ENCODE data around the gene ASXL1. TPM values are rescaled to one million over a fixed set of nuclear protein-coding genes. Genes with fewer than 3 reads are reported as not detected.

ASXL1 gene
- total RNA-seq, 1 donor from 2014 or later = 97.5 TPM

DNA sequence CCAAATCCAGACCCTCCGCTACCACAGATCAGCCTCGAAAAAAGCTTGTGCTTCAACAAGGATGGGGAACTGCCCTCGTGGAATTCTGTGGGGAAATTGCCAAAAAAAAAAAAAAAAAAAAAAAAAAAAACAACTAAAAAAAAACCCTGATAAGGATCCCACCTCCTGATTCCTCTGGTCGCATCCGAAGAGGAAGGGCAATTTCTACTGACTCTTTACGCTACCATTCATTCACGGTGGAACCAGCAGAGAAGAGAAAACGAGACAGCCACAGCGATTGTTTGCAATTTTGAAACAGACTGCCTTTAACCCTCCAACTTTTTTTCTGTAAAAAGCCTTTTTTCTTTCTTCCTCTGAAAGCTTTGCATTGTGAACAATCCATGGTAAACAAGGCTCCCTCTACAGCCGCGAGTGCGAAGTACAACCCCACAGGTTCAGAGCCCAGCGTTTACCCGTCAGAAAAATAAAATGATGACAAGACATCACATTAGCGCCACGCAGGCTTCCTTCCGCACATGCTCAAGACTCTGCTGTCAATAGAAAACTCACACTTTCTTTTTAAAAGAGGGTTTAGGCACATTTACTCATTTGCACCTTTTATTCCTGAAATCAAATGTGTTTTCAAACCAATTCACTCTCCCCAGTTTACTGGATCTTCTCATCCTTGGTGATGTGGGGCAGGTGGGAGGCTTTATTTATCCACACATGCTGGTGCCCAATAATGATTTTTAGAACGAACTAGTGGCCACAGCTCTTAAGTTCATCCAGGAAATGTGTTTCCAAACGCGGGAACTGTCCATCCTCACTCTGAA, 127.0 kb downstream of the ASXL1 start:
- H3K9me3 ChIP-seq = no peaks in the 10 kb centered on the region
- intact Hi-C loops (cut with DNase I) = loop anchor here (5.0 kb wide), 1 partner anchor 128 kb away; the partner anchor contains the start of gene ASXL1
- H3K27me3 ChIP-seq = no peaks in the 10 kb centered on the region
- peak overlapping the region; percentile 88 for H3K27ac ChIP-seq
- TF ChIP-seq POLR2A (IDR thresholded peaks at IDR 0.05) = no peak
- TF ChIP-seq, protein P1, sequence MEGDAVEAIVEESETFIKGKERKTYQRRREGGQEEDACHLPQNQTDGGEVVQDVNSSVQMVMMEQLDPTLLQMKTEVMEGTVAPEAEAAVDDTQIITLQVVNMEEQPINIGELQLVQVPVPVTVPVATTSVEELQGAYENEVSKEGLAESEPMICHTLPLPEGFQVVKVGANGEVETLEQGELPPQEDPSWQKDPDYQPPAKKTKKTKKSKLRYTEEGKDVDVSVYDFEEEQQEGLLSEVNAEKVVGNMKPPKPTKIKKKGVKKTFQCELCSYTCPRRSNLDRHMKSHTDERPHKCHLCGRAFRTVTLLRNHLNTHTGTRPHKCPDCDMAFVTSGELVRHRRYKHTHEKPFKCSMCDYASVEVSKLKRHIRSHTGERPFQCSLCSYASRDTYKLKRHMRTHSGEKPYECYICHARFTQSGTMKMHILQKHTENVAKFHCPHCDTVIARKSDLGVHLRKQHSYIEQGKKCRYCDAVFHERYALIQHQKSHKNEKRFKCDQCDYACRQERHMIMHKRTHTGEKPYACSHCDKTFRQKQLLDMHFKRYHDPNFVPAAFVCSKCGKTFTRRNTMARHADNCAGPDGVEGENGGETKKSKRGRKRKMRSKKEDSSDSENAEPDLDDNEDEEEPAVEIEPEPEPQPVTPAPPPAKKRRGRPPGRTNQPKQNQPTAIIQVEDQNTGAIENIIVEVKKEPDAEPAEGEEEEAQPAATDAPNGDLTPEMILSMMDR (IDR thresholded peaks at IDR 0.05) = peak; percentile 41 to 78 (median 56)
- TF ChIP-seq POLR2AphosphoS5 (IDR thresholded peaks at IDR 0.05; ENCODE audit: insufficient read depth in 1 of 2, low read depth in 1 of 2) = peak in 1 of 2 donors; percentile 65
- peak overlapping the region; percentile 66 to 85 for H3K4me3 ChIP-seq
- peaks cover 32% of the 10 kb centered on the region for H3K4me1 ChIP-seq
- H3K36me3 ChIP-seq = no peaks in the 10 kb centered on the region
- DNase-seq (ENCODE audit: extremely low spot score in 2 of 2) = no peak

DNA sequence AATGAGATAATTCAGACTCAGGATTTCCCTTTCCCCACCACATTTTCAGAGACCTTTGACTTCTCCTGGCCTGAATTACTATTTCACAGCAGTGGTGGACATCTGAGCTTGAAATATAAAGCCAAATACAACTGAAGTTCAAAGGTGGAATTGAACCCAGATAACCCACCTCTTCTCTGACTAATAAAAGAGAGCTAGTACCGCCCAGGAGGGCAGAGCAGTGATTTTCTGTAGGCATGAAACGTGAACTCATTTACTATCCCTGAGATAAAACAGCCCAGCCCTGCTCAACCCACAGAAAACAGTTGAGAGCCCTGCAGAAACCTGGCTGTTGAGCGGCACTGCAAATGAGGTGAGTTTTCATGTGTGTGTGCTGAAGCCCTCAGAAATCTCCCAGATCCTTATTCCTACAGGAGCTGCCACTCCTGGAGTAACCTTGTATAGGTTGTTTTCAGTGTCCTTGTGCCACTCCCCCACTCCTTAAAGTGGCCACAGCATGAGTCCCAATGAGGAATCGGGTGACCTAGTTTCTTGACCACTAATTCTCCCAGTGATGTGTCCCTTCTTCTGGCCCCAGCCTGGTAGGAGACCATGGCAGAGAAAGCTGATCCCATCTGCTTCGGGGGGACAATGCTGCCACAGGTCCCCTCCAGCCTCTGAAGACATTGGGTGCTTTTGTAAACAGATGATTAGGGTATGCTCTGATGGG, 127.8 kb downstream of the ASXL1 start:
- Histone ChIP-seq H3K9me3 (no peaks in the 10 kb centered on the region), H3K36me3 (no peaks in the 10 kb centered on the region), H3K27ac (peak overlapping the region; percentile 88), H3K4me3 (no peak overlapping the region), H3K27me3 (no peaks in the 10 kb centered on the region), H3K4me1 (peaks cover 24% of the 10 kb centered on the region)
- no peak for DNase-seq (ENCODE audit: extremely low spot score in 2 of 2)
- TF ChIP-seq, protein P1 (IDR thresholded peaks at IDR 0.05) = no peak
- TF ChIP-seq POLR2A (IDR thresholded peaks at IDR 0.05) = no peak
- TF ChIP-seq POLR2AphosphoS5 (IDR thresholded peaks at IDR 0.05; ENCODE audit: insufficient read depth in 1 of 2, low read depth in 1 of 2) = no peak
- intact Hi-C loops (cut with DNase I) = no loop called here

DNA sequence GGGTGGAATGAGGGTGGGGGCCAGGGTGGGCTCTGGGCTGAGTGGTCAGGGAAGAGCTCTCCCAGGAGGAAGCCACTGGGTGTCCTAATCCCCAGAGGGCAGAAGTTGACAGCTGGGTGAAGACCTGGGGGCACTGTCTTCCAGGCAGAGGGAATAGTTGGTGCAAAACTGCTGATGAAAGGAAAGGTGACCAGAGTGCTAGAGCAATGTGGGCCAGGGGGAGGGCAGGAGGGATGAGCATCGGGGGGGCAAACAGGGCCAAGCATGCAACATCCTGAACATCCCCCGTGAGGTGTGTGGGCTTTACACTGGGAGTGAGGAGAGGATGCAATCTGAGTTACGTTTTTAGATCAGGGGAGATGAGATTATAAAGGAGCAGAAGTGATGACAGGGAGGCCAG, 129.2 kb downstream of the ASXL1 start:
- TF ChIP-seq, protein P1 (IDR thresholded peaks at IDR 0.05) = no peak
- H3K4me1 ChIP-seq = peaks cover 12% of the 10 kb centered on the region
- H3K27me3 ChIP-seq = no peaks in the 10 kb centered on the region
- H3K27ac ChIP-seq = no peak overlapping the region
- DNase-seq (ENCODE audit: extremely low spot score in 2 of 2) = no peak
- H3K36me3 ChIP-seq = no peaks in the 10 kb centered on the region
- intact Hi-C loops (cut with DNase I) = no loop called here
- H3K4me3 ChIP-seq = no peak overlapping the region
- H3K9me3 ChIP-seq = no peaks in the 10 kb centered on the region

DNA sequence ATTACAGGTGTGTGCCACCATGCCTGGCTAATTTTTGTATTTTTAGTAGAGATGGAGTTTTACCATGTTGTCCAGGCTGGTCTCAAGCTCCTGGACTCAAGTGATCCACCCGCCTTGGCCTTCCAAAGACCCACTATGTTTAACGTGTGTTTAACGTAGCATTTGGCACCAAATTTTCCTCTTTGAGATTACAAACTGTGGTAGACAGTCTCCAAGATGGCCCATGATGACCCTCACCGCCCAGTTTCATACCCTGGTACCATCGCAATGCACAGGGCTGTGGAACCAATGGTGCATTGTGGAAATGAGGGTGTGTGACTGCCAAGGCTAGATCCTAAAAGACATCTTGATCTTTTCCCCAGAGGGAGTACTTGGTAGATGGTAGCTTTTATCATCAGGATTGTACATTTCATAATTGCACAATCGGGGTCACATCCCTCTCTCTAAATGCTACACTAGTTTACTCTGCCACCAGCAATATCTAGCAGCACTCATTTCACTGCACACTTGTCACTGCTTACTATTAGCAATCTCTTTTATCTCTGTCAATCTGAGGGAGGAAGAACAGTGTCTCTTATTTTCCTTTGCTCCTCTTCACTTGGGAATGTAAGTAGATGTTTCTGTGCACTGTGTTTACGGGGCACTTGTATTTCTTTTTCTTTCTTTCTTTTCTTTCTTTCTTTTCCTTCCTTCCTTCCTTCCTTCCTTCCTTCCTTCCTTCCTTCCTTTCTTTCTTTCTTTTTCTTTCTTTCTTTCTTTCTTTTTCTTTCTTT, 130.1 kb downstream of the ASXL1 start:
- TF ChIP-seq POLR2A (IDR thresholded peaks at IDR 0.05) = no peak
- TF ChIP-seq, protein P1 (IDR thresholded peaks at IDR 0.05) = no peak
- TF ChIP-seq POLR2AphosphoS5 (IDR thresholded peaks at IDR 0.05; ENCODE audit: insufficient read depth in 1 of 2, low read depth in 1 of 2) = no peak
- intact Hi-C loops (cut with DNase I) = no loop called here
- Histone ChIP-seq H3K4me3 (no peak overlapping the region), H3K27ac (no peak overlapping the region), H3K4me1 (peaks cover 11% of the 10 kb centered on the region), H3K9me3 (no peaks in the 10 kb centered on the region), H3K36me3 (no peaks in the 10 kb centered on the region), H3K27me3 (no peaks in the 10 kb centered on the region)
- DNase-seq (ENCODE audit: extremely low spot score in 2 of 2) = no peak

Other genes starting within 250 kb of the ASXL1 start
- gene TM9SF4, start 248.6 kb upstream of the ASXL1 start, total RNA-seq = 32.2 TPM
- 8.3 TPM for gene PLAGL2, start 150.6 kb upstream of the ASXL1 start, total RNA-seq
- 27.7 TPM for gene POFUT1, start 150.5 kb upstream of the ASXL1 start, total RNA-seq
- 16.2 TPM for gene KIF3B, start 80.7 kb upstream of the ASXL1 start, total RNA-seq
- 17.9 TPM for gene NOL4L, start 227.0 kb downstream of the ASXL1 start, total RNA-seq